ENCODE measurements around the gene JPH2.

GRCh38 chr20:44120676-44121425 lies 66.1 kb downstream of the JPH2 start:
- no peak for TF ChIP-seq CTCF (IDR thresholded peaks at IDR 0.05; ENCODE audit: insufficient read depth, low read length)
- no peak for TF ChIP-seq GABPA (IDR thresholded peaks at IDR 0.05; ENCODE audit: low read depth)

All from HL-60 (cell line).